ENCODE results near the gene GKAP1.
"Not testable (repeated sequence)": the region's sequence is repeated elsewhere in the genome, so short reads cannot be mapped to it uniquely, and the experiment has no call there.

GKAP1 gene

GRCh38 chr9:83714329-83714728, 103.2 kb downstream of the GKAP1 start:
- peaks cover 0 to under 1% of the 10 kb centered on the region in 2 donors for H3K4me1 Mint-ChIP-seq (ENCODE audit: low read depth in 2 of 2)
- H3K36me3 Mint-ChIP-seq (ENCODE audit: insufficient read depth) = no peaks in the 10 kb centered on the region
- no peaks in the 10 kb centered on the region for H3K27me3 Mint-ChIP-seq
- no peak overlapping the region for H3K27ac Mint-ChIP-seq
- DNase-seq = peak in 1 of 3 experiments; percentile 5
- H3K9me3 Mint-ChIP-seq = no peaks in the 10 kb centered on the region
- no peak overlapping the region for H3K4me3 Mint-ChIP-seq
- ATAC-seq (replicated peaks) = peak; percentile 58

GRCh38 chr9:83708515-83709158, 108.9 kb downstream of the GKAP1 start:
- Mint-ChIP-seq H3K4me1 (ENCODE audit: low read depth in 2 of 2) (peaks cover 27 to 29% of the 10 kb centered on the region in 2 donors), H3K36me3 (ENCODE audit: insufficient read depth) (peaks cover 28% of the 10 kb centered on the region), H3K27ac (peak overlapping the region; percentile 99 to 100), H3K4me3 (peak overlapping the region; percentile 96 to 99), H3K9me3 (no peaks in the 10 kb centered on the region), H3K27me3 (no peaks in the 10 kb centered on the region)
- ATAC-seq (replicated peaks) (peak; percentile 33), DNase-seq (peak; percentile 46 to 65 (median 49))

GRCh38 chr9:83707768-83708514, 109.6 kb downstream of the GKAP1 start, which contains the start of gene UBQLN1:
Gene UBQLN1, minus strand, starts transcription at chr9:83707958. Its CDS starts 279 bp downstream, at chr9:83707679.
- no peaks in the 10 kb centered on the region for H3K27me3 Mint-ChIP-seq
- H3K4me1 Mint-ChIP-seq (ENCODE audit: low read depth in 2 of 2) = peaks cover 28 to 31% of the 10 kb centered on the region in 2 donors
- peak; percentile 89 to 92 (median 90) for DNase-seq
- peaks cover 28% of the 10 kb centered on the region for H3K36me3 Mint-ChIP-seq (ENCODE audit: insufficient read depth)
- no peaks in the 10 kb centered on the region for H3K9me3 Mint-ChIP-seq
- peak within 1 kb of the TSS; percentile 99 to 100 for H3K27ac Mint-ChIP-seq
- ATAC-seq (replicated peaks) = peak; percentile 83
- peak within 1 kb of the TSS; percentile 96 to 99 for H3K4me3 Mint-ChIP-seq

- Mint-ChIP-seq H3K9me3 (no peaks in the 10 kb centered on the region), H3K27me3 (no peaks in the 10 kb centered on the region), H3K36me3 (ENCODE audit: insufficient read depth) (peaks cover 28% of the 10 kb centered on the region), H3K4me3 (peak overlapping the region; percentile 96 to 99), H3K4me1 (ENCODE audit: low read depth in 2 of 2) (peaks cover 30 to 33% of the 10 kb centered on the region in 2 donors), H3K27ac (peak overlapping the region; percentile 99 to 100)
- no peak for DNase-seq
- ATAC-seq (replicated peaks) = no peak
Measured at GRCh38 chr9:83707518-83707767, 110.1 kb downstream of the GKAP1 start.

- DNase-seq (peak; percentile 58 to 61 (median 60)), ATAC-seq (replicated peaks) (peak; percentile 38)
- Mint-ChIP-seq H3K4me1 (ENCODE audit: low read depth in 2 of 2) (peaks cover 31 to 37% of the 10 kb centered on the region in 2 donors), H3K27ac (peak overlapping the region; percentile 99 to 100), H3K4me3 (peak overlapping the region; percentile 96 to 99), H3K36me3 (ENCODE audit: insufficient read depth) (peaks cover 28% of the 10 kb centered on the region), H3K27me3 (no peaks in the 10 kb centered on the region), H3K9me3 (no peaks in the 10 kb centered on the region)
Measured at GRCh38 chr9:83706676-83707517, 110.7 kb downstream of the GKAP1 start.

GRCh38 chr9:83705219-83705651, 112.3 kb downstream of the GKAP1 start:
- H3K27me3 Mint-ChIP-seq; H3K9me3 Mint-ChIP-seq; ATAC-seq (replicated peaks): not testable (repeated sequence)
- peaks cover 34% of the 10 kb centered on the region for H3K36me3 Mint-ChIP-seq (ENCODE audit: insufficient read depth)
- H3K4me1 Mint-ChIP-seq (ENCODE audit: low read depth in 2 of 2) = peaks cover 43 to 50% of the 10 kb centered on the region in 2 donors
- H3K27ac Mint-ChIP-seq = peak overlapping the region in 1 of 2 donors; percentile 99
- peak in 2 of 3 experiments; percentile 3 for DNase-seq
- peak overlapping the region; percentile 96 to 99 for H3K4me3 Mint-ChIP-seq

- H3K4me3 Mint-ChIP-seq = peak overlapping the region; percentile 19 to 41
- DNase-seq (no peak), ATAC-seq (replicated peaks) (no peak)
- H3K27me3 Mint-ChIP-seq = no peaks in the 10 kb centered on the region
- no peaks in the 10 kb centered on the region for H3K9me3 Mint-ChIP-seq
- peaks cover 44 to 60% of the 10 kb centered on the region in 2 donors for H3K4me1 Mint-ChIP-seq (ENCODE audit: low read depth in 2 of 2)
- no peak overlapping the region for H3K27ac Mint-ChIP-seq
- H3K36me3 Mint-ChIP-seq (ENCODE audit: insufficient read depth) = peaks cover 25% of the 10 kb centered on the region
Measured at GRCh38 chr9:83701769-83702168, 115.8 kb downstream of the GKAP1 start.

GRCh38 chr9:83701286-83701685, 116.3 kb downstream of the GKAP1 start:
- no peaks in the 10 kb centered on the region for H3K27me3 Mint-ChIP-seq
- peak overlapping the region; percentile 19 to 41 for H3K4me3 Mint-ChIP-seq
- H3K27ac Mint-ChIP-seq = no peak overlapping the region
- DNase-seq (no peak), ATAC-seq (replicated peaks) (no peak)
- H3K9me3 Mint-ChIP-seq = no peaks in the 10 kb centered on the region
- peaks cover 40 to 56% of the 10 kb centered on the region in 2 donors for H3K4me1 Mint-ChIP-seq (ENCODE audit: low read depth in 2 of 2)
- H3K36me3 Mint-ChIP-seq (ENCODE audit: insufficient read depth) = peaks cover 23% of the 10 kb centered on the region

- H3K9me3 Mint-ChIP-seq = no peaks in the 10 kb centered on the region
- H3K27ac Mint-ChIP-seq = peak overlapping the region in 1 of 2 donors; percentile 62
- peaks cover 18% of the 10 kb centered on the region for H3K36me3 Mint-ChIP-seq (ENCODE audit: insufficient read depth)
- ATAC-seq (replicated peaks) (no peak), DNase-seq (no peak)
- no peak overlapping the region for H3K4me3 Mint-ChIP-seq
- peaks cover 37 to 55% of the 10 kb centered on the region in 2 donors for H3K4me1 Mint-ChIP-seq (ENCODE audit: low read depth in 2 of 2)
- no peaks in the 10 kb centered on the region for H3K27me3 Mint-ChIP-seq
Measured at GRCh38 chr9:83699615-83700014, 118.0 kb downstream of the GKAP1 start.

GRCh38 chr9:83698976-83699585, 118.5 kb downstream of the GKAP1 start:
- peak overlapping the region in 1 of 2 donors; percentile 46 for H3K27ac Mint-ChIP-seq
- no peaks in the 10 kb centered on the region for H3K27me3 Mint-ChIP-seq
- H3K9me3 Mint-ChIP-seq = no peaks in the 10 kb centered on the region
- peaks cover 38 to 61% of the 10 kb centered on the region in 2 donors for H3K4me1 Mint-ChIP-seq (ENCODE audit: low read depth in 2 of 2)
- H3K36me3 Mint-ChIP-seq (ENCODE audit: insufficient read depth) = peaks cover 18% of the 10 kb centered on the region
- no peak for ATAC-seq (replicated peaks)
- no peak overlapping the region for H3K4me3 Mint-ChIP-seq
- no peak for DNase-seq

- peak overlapping the region in 1 of 2 donors; percentile 0 for H3K4me3 Mint-ChIP-seq
- H3K4me1 Mint-ChIP-seq (ENCODE audit: low read depth in 2 of 2) = peaks cover 49 to 79% of the 10 kb centered on the region in 2 donors
Measured at GRCh38 chr9:83691492-83691891, 126.1 kb downstream of the GKAP1 start.

More at GRCh38 chr9:83691492-83691891, 126.1 kb downstream of the GKAP1 start:
- Mint-ChIP-seq H3K27ac (peak overlapping the region in 1 of 2 donors; percentile 19), H3K27me3 (no peaks in the 10 kb centered on the region), H3K36me3 (ENCODE audit: insufficient read depth) (peaks cover 6% of the 10 kb centered on the region), H3K9me3 (no peaks in the 10 kb centered on the region)
- DNase-seq (no peak), ATAC-seq (replicated peaks) (no peak)
